Kidney capillary endothelial cell (primary cell): Measurements from ENCODE around the gene BRDT.
A peak's percentile ranks its signal among the peaks of the same experiment; 100 is the strongest.
"Not testable (repeated sequence)": the region's sequence is repeated elsewhere in the genome, so short reads cannot be mapped to it uniquely, and the experiment has no call there.

Source experiments
- DNase-seq: peaks from one replicate; pipeline ENCODE4 v3.0.0-alpha.2; 2018; ENCODE audit warnings: low spot score

The BRDT gene

DNA sequence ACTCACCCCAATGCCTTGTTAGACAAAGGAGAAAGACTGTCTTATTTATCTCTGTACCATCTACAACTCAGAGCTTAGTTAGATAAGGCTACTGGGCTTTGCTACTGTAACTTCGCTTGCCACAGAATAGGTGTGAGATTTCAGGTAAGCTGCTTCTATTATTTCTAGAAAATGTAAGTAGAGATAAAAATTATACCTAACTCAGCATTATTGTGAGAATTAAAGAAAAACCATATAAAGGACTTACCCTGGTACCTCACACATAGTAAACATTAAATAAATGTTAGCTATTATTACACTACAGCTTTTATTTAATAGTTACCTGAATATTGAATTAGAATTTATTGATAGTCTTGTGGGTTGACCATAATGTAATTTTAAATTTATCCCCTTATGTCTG lies 44.1 kb downstream of the BRDT start:
- DNase-seq: no peak

DNA sequence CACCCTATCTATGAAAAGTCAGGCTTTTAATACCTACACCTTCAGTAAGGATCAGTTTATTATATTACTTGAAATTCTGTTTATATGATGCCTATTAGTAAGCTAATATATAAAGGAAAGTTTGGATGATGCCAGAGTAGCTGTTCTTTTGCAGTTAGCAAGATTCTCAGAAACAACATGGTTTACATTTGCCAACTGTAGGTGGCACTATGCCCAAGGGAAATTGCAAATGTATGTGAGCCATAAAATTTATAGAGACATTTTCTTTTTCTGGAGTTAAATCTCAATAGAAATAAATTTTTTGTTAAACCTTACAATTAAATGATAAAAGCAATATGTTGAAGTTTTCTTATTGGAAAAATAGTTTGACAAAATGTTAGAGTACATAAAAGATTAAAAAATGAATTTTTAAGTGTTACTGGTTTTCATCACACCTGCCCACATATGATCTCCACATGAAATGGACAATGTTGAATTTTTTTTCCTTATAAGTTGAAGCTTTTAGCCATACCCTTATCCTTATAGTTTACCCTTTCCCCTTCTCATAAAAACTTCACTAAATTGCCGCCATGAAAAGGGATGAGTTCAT lies 48.5 kb downstream of the BRDT start:
- DNase-seq: peak; percentile 69

DNA sequence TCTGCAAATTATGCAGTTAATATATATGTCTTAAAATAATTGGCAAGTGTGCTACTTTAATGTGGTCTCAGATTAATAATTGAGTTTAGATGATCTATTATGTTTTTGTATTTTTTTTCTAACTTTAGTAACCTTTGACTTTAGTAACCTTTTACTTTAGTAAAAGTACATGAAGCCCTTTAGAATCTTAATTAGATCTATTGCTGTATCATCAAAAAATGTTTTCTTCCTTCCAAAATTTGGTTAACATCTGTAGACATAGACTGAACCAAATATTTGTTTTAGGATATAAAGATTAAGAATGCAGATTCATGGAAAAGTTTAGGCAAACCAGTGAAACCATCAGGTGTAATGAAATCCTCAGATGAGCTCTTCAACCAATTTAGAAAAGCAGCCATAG lies 54.9 kb downstream of the BRDT start:
- DNase-seq: no peak

DNA sequence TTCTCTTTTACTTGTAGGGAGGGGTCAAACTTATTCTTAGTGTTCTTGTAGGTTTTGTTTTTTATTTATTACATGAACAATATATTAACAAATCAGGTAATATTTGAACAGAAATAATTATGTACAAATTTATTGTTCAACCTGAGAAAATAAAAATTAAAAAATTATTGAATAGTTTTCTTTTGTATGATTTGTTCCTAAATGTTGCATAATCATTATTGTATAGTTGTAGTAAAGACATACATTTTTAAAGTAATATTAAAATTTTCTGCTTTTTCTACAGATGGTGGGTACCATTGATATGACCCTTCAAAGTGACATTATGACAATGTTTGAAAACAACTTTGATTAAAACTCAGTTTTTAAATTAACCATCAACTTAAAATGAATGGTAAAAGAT lies 64.7 kb downstream of the BRDT start:
- DNase-seq: no peak

DNA sequence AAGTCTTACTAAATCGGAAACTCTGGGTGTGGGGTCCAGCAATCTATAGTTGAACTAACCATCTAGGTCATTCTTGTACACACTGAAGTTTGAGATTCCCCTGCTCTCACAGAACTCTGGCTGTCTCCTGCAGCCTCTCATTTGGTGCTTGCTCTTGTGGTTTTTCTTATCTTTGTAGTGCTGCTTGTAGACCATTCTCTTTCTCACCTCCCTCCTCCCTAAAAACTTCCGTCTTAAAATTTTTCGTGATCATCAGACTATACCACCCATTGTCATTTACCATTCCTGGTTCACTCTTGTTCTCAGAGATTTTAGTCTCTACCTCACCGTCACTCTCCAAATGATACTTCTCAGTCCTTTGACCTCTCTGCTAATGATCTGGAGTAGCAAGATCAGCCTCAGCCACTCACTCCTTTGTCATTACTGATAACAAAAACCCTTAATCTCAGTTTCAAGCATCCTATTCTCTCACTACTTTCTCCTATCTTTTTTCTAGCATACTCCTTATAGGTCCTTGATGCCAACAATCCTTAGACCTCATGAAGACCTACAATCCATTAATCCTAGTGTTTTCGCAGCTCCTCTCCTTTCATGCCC lies 67.6 kb downstream of the BRDT start:
- DNase-seq: no peak

DNA sequence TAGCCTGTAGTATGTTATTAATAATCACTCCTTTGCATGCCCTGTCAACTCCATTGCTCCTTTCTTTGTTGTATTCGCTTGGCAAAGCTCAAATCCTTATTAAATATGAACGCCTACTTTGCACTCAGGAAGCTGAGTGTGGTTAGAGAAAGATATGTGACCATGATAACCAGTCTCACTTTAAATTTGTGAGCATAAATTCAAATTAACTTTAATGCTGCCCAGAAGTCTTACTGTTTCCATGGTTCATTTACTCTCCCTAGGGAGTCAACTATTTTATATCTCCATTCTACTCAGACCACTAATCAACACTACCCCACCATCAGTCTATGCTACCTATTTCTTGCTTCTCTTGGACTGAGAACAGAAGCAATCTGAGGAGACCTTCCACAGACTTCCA lies 68.5 kb downstream of the BRDT start:
- DNase-seq: no peak

DNA sequence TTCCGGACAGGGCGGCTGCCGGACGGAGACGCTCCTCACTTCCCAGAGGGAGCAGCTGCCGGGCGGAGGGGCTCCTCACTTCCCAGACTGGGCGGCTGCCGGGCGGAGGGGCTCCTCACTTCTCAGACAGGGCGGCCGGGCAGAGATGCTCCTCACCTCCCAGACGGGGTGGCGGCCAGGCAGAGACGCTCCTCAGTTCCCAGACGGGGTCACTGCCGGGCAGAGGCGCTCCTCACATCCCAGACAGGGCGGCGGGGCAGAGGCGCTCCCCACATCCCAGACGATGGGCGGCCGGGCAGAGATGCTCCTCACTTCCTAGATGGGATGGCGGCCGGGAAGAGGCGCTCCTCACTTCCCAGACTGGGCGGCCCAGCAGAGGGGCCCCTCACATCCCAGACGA lies 76.8 kb downstream of the BRDT start:
- not testable (repeated sequence) for DNase-seq

DNA sequence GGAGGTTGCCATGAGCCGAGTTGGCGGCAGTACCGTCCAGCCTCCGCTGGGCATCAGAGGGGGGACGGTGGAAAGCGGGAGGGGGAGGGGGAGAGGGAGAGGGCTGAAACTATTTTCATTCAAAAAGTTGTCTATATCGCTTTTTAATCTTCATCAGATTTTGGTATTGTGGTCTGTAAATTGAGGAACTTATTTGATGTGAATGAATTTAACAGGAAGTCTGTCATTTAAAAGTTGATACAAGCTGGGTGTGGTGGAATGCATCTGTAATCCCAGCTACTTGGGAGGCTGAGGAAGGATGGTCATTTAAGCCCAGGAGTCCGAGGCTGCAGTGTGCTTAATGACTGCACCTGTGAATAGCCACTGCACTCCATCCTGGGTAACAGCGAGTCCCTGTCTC lies 77.6 kb downstream of the BRDT start:
- DNase-seq: no peak

DNA sequence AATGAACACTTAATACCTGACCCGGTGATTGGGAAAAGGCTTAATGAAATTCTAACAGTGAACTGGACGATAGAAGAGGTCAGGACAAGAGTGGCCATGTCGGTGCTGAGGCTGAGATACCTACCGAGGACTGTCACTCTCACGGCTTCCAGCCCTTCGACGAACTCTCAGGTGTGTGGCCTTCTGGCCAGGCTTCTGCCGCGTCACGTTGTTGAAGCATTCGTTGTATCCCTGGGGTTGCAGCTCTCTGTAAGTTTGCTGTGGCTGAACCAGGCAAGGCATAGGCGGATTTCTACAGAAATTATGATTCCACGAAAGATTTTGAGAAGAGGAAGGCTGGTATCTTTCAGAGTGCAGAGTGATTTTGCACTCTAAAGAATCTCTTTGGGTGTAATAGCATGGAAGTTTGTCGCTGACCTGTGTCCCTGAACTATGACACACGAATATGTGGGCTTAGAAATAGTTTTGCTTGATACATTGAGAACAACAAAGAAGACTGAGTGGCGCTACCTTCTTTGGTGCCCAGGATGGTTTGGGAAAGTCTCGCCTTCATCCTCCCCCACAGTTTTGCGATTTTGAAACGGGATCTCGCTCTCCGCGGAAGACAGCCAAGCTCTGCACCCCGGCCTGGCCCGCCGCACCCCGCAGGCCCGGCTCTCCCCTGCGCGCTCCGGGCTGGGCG lies 80.2 kb downstream of the BRDT start:
- DNase-seq: peak; percentile 11

DNA sequence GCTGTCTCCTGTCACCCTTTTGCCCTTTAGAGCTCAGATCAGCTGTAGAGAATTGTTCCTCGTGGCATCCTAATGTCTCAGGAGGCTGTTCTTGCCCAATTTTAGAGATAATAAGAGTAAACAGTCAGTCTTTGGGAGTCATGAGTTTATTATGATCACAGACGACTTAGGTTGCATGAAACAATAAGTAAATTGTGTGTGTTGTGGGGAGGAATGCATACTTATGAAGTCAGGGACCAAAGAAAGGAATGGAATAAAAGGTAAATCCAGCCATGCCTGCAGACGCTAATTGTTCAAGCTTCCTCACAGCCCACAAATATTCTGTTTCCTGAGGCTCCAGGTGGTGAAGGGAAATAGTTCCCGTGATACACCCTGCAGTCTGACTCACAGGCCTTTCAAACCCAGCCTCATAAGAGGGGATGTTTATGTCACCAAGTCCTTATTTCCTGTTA lies 81.5 kb downstream of the BRDT start:
- DNase-seq: peak; percentile 91

DNA sequence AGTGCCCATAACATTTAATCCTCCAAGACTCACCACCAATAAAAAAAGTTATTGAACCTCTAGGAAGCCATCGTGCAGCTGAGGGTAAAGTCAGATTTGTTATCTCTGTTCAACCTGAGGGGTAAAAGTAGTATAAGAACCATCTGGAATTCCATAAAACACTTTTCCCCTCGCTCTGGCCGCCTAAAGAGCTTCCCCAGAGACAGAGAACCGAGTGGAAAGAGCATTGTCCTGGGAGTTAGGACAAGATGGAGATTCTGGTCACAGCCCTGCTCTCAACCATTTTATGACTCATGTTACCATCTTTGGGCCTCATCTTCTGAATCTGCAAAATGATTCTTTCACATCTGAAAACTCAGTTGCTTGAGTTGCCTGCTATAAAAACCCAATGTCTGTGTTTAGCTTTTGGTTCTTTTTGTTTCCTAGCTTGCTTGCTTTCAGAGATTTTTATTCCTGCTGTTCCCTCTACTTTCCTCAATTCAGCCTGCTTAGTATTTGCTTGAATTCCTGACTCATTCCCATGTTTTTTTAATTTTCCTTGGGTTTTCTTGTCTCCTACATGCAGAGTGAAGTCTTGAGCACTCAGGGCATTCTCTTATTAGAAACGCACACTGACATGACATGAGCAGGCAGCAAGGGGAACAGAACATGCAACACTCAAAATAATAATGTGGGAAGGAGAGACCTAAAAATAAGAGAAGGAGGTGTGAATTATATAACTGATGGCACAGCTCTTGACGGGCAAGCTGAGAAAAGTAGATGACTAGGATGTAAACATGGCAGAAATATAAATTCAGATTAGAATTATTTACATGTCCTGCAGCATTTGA lies 82.3 kb downstream of the BRDT start:
- peak; percentile 5 for DNase-seq

DNA sequence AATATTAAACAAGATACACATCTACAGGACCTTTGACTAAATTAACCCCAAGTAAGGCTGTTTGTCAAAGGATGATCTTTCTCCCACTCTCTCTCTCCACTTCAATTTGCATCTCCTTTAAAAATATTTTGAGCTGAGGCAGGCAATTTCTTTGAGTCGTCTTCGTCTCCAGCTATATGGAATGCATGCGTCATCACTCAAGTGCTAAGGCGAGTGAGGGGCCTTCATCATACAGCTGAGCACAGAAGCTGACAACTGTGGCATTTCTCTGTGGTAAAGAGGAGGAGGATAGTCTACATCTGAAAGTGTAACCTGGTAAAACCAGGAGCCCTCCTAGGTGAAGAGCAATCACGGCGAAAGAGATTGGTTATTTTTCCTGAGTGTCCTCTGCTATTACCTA lies 88.2 kb downstream of the BRDT start:
- no peak for DNase-seq

DNA sequence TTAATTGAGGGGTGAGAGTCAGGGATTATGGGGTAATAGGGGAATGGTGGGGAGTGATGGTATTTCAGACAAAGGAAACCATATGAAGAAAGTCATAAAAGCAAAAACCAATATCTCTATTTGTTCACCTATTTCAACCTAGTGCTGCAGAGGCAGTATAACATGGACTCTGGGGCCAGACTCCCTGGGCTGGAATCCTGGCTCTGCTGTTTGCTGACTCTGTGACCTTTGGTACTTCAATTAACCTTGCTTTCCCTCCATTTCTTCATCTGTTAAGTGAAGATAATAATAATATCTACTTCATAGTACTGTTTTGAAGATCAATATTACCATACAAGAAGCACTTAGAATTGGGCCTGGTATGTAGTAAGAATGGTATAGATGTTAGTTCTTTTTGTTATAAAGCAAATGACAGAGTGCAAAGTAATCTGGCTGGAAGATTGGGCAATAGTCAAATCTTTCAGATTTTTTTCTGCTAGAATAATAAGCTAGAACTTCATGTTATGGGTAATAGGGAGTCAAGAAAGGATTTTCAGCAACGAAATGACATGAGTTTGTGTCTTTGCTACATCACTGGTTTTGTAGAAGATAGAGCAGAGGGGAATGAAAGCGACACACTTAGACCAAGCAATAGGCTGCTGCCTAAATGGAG lies 89.6 kb downstream of the BRDT start:
- no peak for DNase-seq

DNA sequence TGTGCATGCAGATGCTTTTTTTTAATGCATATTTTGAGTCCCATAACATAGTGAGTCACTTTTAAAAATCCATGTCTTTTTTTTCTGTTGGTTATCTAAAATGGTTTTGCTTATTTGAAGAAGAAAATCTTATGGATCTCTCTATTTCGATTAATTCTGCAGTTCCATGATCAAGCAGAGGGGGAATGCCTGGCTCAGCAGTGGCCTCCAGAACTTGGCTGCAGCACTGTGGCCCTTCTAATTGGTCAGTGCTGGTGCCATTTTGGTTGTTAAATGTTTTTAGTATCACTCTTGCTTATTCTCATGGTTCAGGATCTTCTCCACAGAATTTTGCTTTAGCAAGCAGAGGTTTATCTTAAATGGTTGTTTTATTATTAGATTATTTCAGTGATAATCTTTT lies 91.8 kb downstream of the BRDT start:
- DNase-seq: no peak

DNA sequence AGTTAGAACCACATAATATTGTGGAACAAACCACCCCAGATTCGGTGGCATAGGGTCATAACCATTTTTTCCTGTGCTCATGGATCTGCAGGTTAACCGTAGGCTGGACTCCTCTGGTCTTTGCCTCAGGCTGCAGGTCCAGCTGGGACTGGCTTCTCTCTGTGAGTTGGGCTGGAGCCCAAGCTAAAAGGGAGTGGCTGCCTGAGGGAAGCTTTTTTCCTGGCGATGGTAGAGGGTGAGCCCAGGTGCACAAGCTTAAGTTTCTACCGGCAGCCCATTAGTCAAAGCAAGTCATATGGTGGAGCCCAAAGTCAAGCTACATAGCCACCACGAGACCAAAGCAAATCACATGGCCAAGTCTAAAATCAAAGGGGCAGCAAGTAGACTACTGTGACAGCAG lies 94.4 kb downstream of the BRDT start:
- DNase-seq: no peak

DNA sequence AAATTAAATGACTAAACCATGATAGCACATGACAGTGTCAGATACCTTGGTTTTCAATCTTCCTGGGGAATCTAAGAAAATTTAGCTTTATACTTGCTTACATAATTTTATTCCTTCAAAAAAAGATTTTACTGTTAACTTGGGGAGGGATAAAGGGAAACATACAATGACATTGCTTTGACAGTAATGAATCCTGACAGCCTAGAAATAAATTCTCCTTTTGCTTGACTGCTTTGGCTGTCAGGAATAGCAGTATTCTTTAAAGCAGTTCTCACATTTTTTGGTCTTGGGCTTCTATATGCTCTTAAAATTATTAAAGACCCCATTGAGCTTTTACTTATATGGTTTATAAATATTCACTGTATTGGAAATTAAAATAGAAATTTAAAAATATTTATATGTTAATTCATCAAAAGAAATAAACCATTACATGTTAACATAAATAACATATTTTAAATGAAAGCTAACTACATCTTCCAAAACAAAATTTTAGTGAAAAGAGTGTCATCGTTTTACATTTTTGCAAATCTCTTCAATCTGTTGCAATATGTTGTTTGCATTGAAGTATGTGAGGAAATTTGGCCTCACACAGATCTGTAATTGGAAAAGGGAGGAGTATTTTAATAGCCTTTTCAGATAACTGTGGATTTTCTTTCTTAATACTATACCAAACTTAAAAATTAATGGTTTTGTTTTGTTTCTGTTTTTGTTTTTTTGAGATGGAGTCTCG lies 96.7 kb downstream of the BRDT start:
- no peak for DNase-seq

DNA sequence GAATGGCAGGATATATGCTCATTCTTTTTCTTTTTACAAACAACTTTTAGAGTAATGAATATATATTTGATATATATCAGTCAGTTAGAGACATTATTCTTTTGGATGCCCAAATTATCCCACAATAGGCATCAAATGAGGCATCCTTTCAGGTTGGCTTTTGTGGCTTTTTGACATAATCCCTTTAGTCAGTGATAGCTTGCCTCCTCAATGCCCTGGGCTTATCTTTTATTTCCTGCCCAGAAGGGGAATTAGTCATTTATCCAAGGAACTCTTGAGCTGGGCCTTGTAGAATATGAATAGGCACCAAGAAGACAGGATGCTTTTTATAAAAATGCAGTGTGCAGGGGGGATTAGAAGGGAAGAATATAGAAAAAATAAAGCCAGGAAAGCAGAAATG lies 102.7 kb downstream of the BRDT start:
- DNase-seq: peak; percentile 7
